GM21576 (cell line): Measurements from ENCODE around the gene ADGRL1.
"Not testable (repeated sequence)": the region's sequence is repeated elsewhere in the genome, so short reads cannot be mapped to it uniquely, and the experiment has no call there.

Experiments
- ATAC-seq: cut with Tn5 transposase; IDR thresholded peaks from one replicate; pipeline ENCODE4 v1.9.1; 2021; ENCODE audit warnings: mild to moderate bottlenecking, moderate library complexity; ENCODE audit not compliant: unreplicated experiment

The ADGRL1 gene

GRCh38 chr19:14164082-14164481, 41.9 kb downstream of the ADGRL1 start:
- no peak for ATAC-seq

- no peak for ATAC-seq
These were observed 43.1 kb downstream of the ADGRL1 start for GRCh38 chr19:14162871-14163297.

- ATAC-seq = no peak
These were observed 44.7 kb downstream of the ADGRL1 start for GRCh38 chr19:14161305-14161704.

GRCh38 chr19:14160017-14160703, 45.8 kb downstream of the ADGRL1 start:
- ATAC-seq = no peak

- ATAC-seq = no peak
These were observed 46.9 kb downstream of the ADGRL1 start for GRCh38 chr19:14159059-14159458.

- no peak for ATAC-seq
These were observed 47.5 kb downstream of the ADGRL1 start for GRCh38 chr19:14158276-14159023.

GRCh38 chr19:14156971-14157717, 48.8 kb downstream of the ADGRL1 start:
- no peak for ATAC-seq

GRCh38 chr19:14156122-14156521, 49.8 kb downstream of the ADGRL1 start:
- no peak for ATAC-seq

GRCh38 chr19:14155371-14155770, 50.6 kb downstream of the ADGRL1 start:
- no peak for ATAC-seq

GRCh38 chr19:14152713-14153112, 53.3 kb downstream of the ADGRL1 start:
- no peak for ATAC-seq

GRCh38 chr19:14150770-14151661, 55.0 kb downstream of the ADGRL1 start:
- no peak for ATAC-seq

- no peak for ATAC-seq
These were observed 55.8 kb downstream of the ADGRL1 start for GRCh38 chr19:14150041-14150769.

GRCh38 chr19:14149509-14149994, 56.4 kb downstream of the ADGRL1 start:
- ATAC-seq = no peak

GRCh38 chr19:14148751-14149410, 57.1 kb downstream of the ADGRL1 start:
- ATAC-seq = no peak

- no peak for ATAC-seq
These were observed 58.0 kb downstream of the ADGRL1 start for GRCh38 chr19:14147797-14148605.

- ATAC-seq = no peak
These were observed 59.2 kb downstream of the ADGRL1 start for GRCh38 chr19:14146789-14147216.

GRCh38 chr19:14146169-14146568, 59.8 kb downstream of the ADGRL1 start:
- ATAC-seq = not testable (repeated sequence)

- ATAC-seq = no peak
These were observed 60.6 kb downstream of the ADGRL1 start for GRCh38 chr19:14145381-14145780.
